Activated T-cell treated with anti-CD3 and anti-CD28 coated beads, Interleukin-2, amount 50 U/mL, for 1 hour (primary cell): Measurements from ENCODE around the gene TMEM125.

ENCODE experiments used
- DNase-seq: peaks from one replicate; pipeline ENCODE4 v3.0.0-alpha.2; 2020

Gene TMEM125

DNA sequence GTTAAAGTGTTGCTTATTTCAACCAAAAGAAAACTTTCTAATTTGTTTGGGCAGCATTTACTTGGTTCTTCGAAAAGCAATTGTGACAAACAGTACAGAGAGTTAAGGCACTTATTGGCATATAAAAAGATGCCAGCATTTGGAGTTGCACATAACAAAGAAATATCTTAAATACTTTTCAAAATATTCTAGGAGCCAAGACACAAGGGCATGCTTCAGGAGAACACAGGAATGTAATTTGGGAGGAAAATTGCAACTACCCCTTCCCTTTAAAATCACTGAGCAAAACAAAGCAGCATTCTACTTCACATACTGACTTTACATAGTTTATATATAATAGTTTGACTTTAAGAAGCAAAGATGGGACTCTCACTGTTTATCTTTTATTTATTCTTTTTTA is 26.4 kb downstream of the TMEM125 start:
- no peak for DNase-seq

- no peak for DNase-seq
These were observed 28.3 kb downstream of the TMEM125 start for GRCh38 chr1:43298055-43298454.

GRCh38 chr1:43299101-43299500 is 29.3 kb downstream of the TMEM125 start:
- no peak for DNase-seq

GRCh38 chr1:43300378-43301094 is 30.8 kb downstream of the TMEM125 start, which contains the start of gene TIE1:
TSS of gene TIE1 (plus strand) at chr1:43300982. CDS start at chr1:43301072, 90 bp downstream.
- DNase-seq = no peak

DNA sequence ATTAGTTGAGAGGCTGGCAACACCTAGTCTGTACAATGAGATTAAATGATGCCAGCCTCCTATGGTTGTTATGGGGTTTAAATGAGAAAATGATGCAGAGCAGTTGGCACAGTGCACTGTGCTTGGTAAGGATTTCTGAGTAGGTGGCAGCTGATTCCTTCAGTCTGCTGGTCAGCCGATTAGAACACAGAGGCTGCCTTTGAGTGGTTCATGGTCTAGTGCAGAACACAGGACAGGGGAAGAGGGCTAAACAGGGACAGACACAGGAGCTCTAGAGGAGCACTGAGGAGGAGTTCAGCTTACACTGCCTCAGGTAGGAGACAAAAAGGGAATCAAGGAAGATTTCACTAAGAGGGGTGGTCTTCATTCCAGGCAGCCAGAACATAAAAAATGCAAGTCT is 32.4 kb downstream of the TMEM125 start:
- DNase-seq = no peak

DNA sequence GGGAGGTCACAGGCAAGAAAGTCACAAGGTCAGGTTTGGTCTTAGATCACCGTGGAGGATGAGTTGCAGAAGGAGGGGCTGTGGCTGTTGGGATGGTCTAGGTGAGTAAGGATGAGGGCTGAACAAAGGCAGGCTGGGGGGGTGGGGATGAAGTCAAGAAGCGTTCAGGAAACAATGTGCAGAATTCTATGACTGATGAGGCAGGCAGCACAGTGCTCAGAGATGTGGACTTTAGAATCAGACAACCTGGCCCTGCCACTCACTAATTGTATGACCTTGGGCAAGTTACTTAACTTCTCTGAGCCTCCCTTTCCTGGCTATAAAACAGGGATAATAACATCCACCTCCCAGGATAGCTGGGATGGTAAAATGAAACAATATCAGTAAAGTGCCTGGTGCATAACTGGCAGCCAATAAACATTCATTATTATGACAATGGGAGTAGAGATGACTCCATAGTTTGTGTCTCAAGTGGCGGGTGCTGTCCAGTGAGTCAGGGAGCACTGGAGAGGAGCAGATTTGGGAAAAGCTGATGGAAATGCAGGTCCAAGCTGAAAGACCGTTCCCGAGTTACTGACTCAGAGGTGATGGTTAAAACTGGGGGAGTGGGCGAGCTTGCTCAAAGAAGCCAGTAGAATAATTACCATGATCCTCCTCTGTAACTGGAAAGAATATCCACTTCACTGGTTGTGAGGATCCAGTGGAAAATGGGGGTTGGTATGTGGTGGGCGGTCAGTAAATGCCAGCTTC is 33.1 kb downstream of the TMEM125 start:
- no peak for DNase-seq

GRCh38 chr1:43303471-43304313 is 33.9 kb downstream of the TMEM125 start:
- DNase-seq = no peak

GRCh38 chr1:43304314-43304681 is 34.5 kb downstream of the TMEM125 start:
- no peak for DNase-seq

GRCh38 chr1:43304771-43305300 is 35.1 kb downstream of the TMEM125 start:
- DNase-seq = no peak

DNA sequence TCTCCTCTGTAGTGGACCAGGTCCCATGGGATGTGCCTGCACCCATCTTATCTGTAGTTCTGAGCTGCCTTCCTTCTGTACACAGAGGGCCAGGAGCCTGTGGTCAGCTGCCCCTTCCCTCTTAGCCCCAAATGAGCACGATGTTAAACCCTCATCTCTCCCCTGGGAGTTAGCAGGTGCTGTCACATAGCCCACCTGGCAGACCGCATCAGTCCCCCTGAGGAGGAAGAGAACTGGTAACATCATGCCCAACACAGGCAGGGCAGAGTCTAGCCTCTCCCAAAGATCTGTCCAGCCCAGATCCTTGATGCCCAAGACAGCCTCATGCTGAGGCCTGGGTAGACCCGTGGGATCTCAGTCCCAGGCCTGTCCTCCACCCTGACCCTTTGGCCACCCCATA is 35.7 kb downstream of the TMEM125 start:
- no peak for DNase-seq

DNA sequence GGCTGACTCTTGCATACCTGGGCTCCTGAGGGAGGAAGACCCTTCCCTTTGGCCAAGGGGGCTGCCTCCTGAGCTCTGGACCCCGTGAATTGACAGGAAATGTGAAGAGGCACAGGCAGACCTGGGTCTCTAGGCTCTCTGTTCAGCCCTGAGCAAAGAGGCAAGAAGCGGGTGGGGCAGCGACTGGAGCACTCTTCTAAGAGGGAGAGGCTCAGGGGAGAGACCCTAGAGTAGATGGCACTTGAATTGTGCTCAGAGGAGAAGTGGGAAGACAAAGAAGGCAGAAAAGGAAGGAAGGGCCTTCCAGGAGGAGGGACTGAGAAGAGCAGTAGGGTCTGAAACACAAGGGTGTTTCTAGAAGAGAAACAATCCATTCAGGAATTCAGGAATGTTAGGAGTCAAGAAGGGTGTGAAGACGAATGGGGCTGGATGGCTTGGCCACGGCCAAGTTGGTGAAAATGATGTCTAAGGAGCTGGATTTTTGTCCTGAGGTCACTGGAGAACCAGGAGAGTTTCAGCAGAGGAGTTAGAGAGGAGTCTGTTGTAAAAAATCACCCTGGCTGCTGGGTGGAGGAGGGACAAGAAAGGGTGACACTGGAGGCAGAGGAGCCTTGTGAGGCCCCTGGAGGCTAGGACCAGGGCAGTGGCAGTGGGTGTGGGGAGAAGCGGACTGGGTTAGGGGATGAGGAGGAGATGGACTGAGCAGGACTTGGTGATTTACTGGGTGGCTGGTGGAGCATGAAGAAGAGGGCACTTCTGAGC is 36.3 kb downstream of the TMEM125 start:
- DNase-seq = no peak

- no peak for DNase-seq
These were observed 37.1 kb downstream of the TMEM125 start for GRCh38 chr1:43306688-43307457.

DNA sequence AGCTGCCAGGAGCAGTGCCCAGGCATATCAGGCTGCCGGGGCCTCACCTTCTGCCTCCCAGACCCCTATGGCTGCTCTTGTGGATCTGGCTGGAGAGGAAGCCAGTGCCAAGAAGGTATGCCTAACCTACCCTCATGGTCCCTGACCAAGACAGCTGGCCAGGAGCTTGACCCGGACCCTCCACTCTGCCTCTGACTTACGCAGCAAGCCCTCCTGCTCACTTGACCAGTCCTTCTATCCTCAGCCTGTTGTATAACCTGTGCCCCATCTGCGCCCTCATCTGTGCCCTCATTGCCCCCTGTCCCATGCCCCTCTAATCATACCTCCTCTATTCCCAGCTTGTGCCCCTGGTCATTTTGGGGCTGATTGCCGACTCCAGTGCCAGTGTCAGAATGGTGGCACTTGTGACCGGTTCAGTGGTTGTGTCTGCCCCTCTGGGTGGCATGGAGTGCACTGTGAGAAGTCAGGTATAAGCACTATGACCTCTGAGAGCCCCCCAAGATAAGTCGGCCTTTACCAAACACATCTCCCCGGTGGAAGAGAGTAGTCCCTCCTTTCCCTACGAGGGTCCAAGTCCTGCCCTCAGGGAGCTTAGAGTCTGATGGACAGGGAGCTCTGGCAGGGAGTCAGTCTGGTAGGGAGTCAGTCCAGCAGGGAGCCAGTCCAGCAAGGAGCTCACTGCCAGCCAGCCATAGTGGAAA is 37.8 kb downstream of the TMEM125 start:
- DNase-seq = no peak

DNA sequence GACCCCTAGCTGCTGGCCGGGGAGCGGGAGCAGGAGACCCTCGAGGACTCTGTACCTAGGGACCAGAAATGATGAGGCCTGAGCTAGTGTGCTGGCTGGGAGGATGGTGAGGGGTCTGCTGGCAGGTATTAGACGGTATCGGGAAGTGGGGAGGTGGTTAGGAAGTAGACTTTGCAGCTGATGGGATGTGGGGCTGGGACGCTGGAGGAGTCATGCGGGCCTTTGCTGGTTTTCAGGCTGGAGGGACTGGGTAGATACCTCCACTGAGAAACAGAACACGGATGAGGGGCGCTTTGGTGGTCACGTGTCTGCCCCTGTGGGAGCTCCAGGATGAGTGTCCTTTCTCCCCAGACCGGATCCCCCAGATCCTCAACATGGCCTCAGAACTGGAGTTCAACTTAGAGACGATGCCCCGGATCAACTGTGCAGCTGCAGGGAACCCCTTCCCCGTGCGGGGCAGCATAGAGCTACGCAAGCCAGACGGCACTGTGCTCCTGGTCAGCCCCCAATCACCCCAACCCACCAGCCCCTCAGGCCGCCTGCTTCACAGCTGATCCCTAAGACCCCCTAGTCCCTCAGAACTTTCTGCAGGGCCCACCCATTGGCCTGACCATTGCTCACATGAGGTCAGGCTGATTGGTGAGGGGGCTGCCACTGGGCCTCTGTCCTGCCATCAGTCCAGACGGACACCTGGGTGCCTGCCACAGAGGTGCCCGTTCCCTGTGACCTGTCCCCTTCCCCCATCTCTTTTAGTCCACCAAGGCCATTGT is 39.0 kb downstream of the TMEM125 start:
- no peak for DNase-seq

GRCh38 chr1:43309405-43310025 is 39.7 kb downstream of the TMEM125 start:
- no peak for DNase-seq

GRCh38 chr1:43311521-43311920 is 41.7 kb downstream of the TMEM125 start:
- no peak for DNase-seq

DNA sequence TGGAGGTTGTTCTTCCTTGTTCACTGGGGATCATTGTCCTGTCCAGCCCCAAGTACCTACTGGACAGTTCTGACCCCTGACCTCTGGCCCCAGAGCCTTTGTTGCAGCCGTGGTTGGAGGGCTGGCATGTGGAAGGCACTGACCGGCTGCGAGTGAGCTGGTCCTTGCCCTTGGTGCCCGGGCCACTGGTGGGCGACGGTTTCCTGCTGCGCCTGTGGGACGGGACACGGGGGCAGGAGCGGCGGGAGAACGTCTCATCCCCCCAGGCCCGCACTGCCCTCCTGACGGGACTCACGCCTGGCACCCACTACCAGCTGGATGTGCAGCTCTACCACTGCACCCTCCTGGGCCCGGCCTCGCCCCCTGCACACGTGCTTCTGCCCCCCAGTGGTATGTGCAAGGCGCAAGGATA is 42.4 kb downstream of the TMEM125 start:
- DNase-seq = no peak

GRCh38 chr1:43312663-43313515 is 43.1 kb downstream of the TMEM125 start:
- DNase-seq = no peak

GRCh38 chr1:43313771-43314170 is 44.0 kb downstream of the TMEM125 start:
- DNase-seq = no peak
